GM18508 (cell line): ENCODE measurements around the gene RDH5.

Experiments
- ATAC-seq: cut with Tn5 transposase; IDR thresholded peaks from one replicate; pipeline ENCODE4 v1.9.1; 2021; ENCODE audit warnings: moderate number of reproducible peaks; ENCODE audit not compliant: insufficient read depth, unreplicated experiment

The RDH5 gene

GRCh38 chr12:55725556-55725955, 5.4 kb downstream of the RDH5 start:
- ATAC-seq = no peak

GRCh38 chr12:55726971-55727370, 6.8 kb downstream of the RDH5 start:
- no peak for ATAC-seq

GRCh38 chr12:55727643-55728185, 7.5 kb downstream of the RDH5 start:
- ATAC-seq = no peak

- peak; percentile 9 for ATAC-seq
Measured at GRCh38 chr12:55728186-55728938, 8.2 kb downstream of the RDH5 start.

- ATAC-seq = peak; percentile 35
Measured at GRCh38 chr12:55728939-55729818, 9.0 kb downstream of the RDH5 start, which contains the start of gene CD63. CD63 (minus strand) TSS chr12:55729009; CDS start chr12:55728341, 668 bp downstream.

- peak; percentile 33 for ATAC-seq
Measured at GRCh38 chr12:55729819-55730818, 9.9 kb downstream of the RDH5 start.

GRCh38 chr12:55732288-55732687, 12.1 kb downstream of the RDH5 start:
- no peak for ATAC-seq

- ATAC-seq = no peak
Measured at GRCh38 chr12:55733021-55733555, 12.9 kb downstream of the RDH5 start.

GRCh38 chr12:55733858-55734257, 13.7 kb downstream of the RDH5 start:
- no peak for ATAC-seq

- no peak for ATAC-seq
Measured at GRCh38 chr12:55734595-55734994, 14.4 kb downstream of the RDH5 start.

- no peak for ATAC-seq
Measured at GRCh38 chr12:55736076-55736475, 15.9 kb downstream of the RDH5 start.

- ATAC-seq = no peak
Measured at GRCh38 chr12:55736780-55737580, 16.8 kb downstream of the RDH5 start.

- no peak for ATAC-seq
Measured at GRCh38 chr12:55737581-55738122, 17.5 kb downstream of the RDH5 start.

- ATAC-seq = peak; percentile 80
Measured at GRCh38 chr12:55738123-55739024, 18.2 kb downstream of the RDH5 start.

GRCh38 chr12:55739025-55739378, 18.8 kb downstream of the RDH5 start:
- ATAC-seq = no peak

- ATAC-seq = no peak
Measured at GRCh38 chr12:55741931-55742680, 21.9 kb downstream of the RDH5 start.
